Activated gamma-delta T cell treated with Interleukin-2 at 50 U/mL for 16 hours (primary cell): ENCODE data around the gene CITED1.

Experiments
- DNase-seq: peaks from one replicate; pipeline ENCODE4 v3.0.0-alpha.2; 2020

Gene CITED1

DNA sequence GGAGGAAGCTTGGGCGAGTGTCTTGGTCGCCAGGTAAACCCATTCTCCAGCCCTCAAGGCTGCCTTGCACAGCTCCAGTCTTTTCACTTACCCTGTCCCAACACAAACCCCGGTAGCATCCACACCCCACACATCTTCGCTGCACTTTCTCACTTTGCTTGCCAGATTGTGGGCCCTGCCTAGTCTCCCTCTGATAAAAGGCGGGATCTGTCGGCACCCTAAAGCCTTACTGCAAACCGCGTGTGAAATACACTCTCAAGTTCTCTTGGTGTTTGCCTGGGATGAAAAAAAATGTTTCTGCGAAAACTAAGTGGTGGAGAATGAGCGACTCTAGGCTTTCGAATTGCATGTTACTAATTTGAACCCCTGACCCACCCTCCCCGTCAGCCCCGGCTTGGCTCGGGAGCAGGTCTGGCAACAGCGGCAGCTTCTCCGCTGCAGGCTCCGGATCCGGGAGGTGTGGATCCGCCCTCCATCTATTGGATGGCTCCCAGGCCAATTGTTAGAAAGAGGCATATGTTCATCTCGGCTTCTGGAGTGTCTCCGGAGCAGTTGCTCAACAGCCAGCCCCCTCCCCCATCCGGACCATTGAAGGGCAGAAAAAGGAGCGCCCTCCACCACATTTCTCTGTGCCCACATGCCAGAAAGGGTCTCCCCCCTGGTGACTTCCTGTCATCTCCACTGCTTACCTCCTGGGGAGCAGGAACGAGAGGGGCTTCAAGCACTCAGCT, 3.0 kb upstream of the CITED1 start:
- DNase-seq = no peak

GRCh38 chrX:72308209-72308565, 2.5 kb upstream of the CITED1 start:
- DNase-seq = no peak

GRCh38 chrX:72307646-72308051, 1.9 kb upstream of the CITED1 start:
- no peak for DNase-seq

- no peak for DNase-seq
Measured at GRCh38 chrX:72306851-72307645, 1.3 kb upstream of the CITED1 start.

DNA sequence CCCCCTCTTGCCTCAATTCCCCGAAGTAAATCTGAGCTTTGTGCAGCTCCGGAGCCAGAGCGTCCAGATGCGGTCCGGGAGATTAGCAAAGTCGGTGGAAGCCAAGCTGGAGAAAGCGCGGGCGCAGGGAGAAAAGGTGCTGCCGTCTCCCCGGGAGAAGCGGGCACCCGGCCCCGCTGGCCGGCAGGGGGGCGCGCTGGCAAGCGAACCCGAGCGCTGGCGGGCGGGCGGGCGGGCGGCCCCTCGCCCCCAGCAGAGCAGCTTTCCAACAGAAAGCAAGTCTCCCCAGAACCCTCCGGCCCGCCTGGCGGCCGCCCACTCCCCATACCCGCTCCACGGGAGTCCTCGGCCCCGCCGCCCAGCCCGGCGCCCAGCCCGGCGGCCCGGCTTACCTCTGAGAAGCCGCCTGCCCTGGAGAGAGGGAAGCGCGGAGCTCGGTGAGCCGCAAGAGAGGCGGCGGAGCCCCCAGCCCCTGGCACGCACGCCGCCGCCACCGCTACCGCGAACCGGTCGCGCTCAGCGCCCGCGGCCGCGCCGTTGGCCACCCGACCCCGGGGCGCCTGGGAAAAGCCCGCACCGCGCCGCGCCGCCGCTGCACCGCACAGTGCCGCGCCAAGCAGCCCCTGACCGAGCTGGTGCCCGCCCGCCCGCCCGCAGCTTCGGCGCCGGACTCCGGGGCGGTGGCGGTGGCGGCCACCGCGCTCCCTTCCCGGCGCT, 529 bp upstream of the CITED1 start:
- no peak for DNase-seq

- DNase-seq = no peak
Measured at GRCh38 chrX:72304877-72305276, 837 bp downstream of the CITED1 start.

GRCh38 chrX:72301781-72302180, 3.9 kb downstream of the CITED1 start:
- no peak for DNase-seq

DNA sequence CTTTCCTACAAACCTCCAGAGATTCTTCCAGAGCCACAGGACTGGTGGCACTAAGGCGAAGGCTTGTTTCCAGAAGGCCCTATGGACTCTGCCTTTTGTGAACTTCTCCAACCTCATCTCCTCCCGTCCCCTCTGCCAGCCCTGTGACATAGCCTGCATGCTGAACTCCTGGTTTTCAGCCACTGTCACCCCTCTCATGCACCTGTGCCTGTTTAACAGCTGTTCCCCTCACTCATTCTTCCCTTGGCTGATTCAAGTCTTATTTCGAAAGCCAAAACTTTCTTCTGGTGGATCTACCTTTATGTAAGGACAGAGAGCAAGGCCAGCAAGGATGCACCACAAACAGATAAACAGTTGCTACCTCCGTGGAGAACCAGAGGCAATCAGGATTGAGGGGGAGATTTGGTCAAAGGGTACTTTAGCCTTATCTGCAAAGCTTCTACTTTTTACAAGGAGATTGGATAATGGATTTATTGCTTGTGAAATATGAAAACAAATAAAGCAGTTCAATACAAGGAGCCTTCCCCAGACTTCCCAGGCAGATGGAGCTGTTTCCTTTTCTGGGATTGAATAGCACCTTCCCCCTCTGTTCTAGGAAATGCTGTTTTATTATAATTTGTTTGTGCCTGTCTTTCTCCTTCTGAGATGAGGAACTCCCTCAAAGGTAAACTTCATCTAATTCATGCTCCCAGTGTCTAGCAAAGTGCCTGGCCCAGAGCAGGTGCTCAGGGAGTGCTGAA, 5.7 kb downstream of the CITED1 start:
- DNase-seq = no peak

- DNase-seq = no peak
Measured at GRCh38 chrX:72297953-72298730, 7.6 kb downstream of the CITED1 start.

DNA sequence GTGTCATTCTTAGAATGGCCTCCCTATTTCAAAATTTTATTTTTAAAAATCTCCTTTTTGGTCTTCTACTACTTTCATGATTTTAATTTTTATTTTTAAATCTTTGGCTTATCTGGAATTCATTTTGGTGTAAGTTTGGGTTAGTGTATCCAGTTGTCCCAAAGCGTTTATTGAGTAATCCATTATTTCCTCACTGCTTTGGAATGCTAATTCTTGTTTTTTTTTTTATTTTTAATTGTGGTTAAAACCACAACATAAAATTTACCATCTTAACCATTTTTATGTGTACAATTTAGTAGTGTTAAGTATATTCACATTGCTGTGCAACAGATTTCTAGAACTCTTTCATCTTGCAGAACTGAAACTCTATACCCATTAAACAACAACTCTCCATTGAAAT, 8.7 kb downstream of the CITED1 start:
- no peak for DNase-seq

DNA sequence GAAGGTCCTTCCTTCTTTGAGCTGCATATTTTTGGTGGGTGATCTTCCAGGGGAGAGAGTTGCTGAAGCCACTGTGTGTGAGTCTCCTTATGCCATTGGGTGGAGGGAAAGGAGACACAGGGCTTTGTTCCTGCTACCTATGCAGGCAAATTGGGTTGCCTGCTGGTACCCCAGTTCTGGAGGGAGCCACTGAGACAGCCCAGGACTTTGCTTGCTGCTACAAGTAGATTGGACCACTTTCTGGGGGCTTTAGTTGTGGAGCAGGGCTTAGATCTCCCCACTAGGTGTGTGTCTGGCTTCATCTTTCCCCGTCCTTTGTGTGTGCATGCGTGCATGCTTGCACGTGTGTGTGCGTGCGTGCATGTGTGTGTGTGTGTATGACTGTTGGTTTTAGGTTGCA, 10.0 kb downstream of the CITED1 start:
- DNase-seq = no peak

- no peak for DNase-seq
Measured at GRCh38 chrX:72294497-72294896, 11.2 kb downstream of the CITED1 start.

DNA sequence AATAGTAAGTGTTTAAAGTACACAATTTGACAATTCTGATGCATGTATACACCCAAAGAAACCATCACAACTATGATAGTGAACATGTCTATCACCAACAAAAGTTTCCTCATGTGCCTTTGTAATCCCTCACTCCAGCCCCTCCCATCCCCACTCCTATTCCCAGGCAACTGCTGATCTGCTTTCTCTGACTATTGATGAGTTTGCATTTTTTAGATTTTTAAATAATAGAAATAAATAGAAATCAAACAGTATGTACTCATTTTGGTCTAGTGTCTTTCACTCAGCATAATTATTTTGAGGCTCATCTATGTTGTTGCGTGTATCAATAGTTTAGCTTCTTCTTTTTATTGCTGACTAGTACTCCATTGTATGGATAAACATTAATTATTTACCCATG, 23.4 kb downstream of the CITED1 start:
- no peak for DNase-seq

- DNase-seq = no peak
Measured at GRCh38 chrX:72280321-72280845, 25.3 kb downstream of the CITED1 start.

- no peak for DNase-seq
Measured at GRCh38 chrX:72276478-72276953, 29.2 kb downstream of the CITED1 start.

- no peak for DNase-seq
Measured at GRCh38 chrX:72274526-72274925, 31.2 kb downstream of the CITED1 start.

GRCh38 chrX:72273718-72274117, 32.0 kb downstream of the CITED1 start:
- no peak for DNase-seq

DNA sequence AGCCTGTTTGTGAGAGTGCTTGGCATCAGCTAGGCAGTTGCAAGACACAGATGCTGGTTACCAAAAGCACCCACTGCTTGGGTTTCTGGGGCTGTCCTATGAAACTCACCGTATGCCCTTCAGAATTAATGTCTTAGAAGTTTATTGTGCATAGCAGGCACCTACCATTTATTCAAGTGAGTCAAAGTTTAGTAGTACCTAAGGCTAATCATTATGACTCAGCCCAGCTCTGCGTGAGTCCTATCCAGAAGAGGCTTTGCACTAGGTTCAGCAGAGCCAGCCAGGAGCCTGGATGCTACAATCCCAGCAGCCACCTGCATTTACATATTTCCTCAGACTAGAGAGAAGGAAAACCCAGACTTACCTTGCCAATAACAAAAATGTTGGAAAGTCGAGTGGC, 32.8 kb downstream of the CITED1 start:
- no peak for DNase-seq

DNA sequence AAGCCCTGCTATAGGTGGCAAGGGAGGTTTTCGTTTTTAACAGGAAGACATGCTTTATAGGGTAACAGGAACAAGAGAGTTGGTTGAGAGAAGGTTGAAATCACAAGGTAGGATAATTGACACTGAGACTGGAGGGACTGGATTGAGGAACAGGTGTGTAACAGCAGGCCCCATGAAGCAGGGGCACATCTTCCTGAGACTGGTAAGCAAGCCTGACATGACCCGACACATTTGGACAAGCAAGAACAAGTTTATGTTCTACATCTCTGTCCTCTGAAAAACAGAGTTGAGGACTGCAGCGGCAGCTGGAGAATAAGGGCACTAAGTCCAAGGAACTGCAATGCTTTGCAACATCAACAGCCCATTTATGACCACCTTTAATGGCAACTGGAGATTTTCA, 33.9 kb downstream of the CITED1 start:
- no peak for DNase-seq

GRCh38 chrX:72271091-72271788, 34.5 kb downstream of the CITED1 start:
- DNase-seq = no peak

DNA sequence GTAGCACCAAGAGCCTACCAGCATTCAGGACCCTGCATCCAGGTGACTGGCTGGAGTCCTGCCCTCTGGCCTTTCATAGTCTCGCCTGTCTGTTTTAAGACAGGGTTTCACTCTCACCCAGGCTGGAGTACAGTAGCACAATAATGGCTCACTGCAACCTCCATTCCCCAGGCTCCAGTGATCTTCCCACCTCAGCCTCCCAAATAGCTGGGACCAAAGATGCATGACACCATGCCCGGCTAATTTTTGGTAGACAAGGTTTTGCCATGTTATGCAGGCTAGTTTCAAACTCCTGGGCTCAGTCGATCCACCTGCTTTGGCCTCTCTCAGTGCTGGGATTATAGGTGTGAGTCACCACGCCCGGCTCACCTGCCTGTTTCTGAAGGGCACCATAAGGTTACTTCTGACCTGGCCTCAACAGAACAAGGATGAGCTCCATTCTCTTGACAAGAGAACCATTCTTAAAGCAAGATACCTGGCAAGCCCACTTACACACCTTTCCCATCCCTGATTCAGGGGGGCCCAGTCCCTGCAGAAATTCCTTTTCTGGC, 35.3 kb downstream of the CITED1 start:
- DNase-seq = no peak
